H1 (cell line): ENCODE measurements around the gene RNF114. TPM values are rescaled to one million over a fixed set of nuclear protein-coding genes. Genes with fewer than 3 reads are reported as not detected.

Experiments
- CTCF ChIA-PET: fragments of 300-600 bp; sonication (Branson Sonifier 250); formaldehyde crosslinking; loops from one replicate; lab custom pipeline; 2021; ENCODE audit not compliant: partially characterized antibody; lab: Charles Lee
- POLR2A ChIA-PET: fragments of 300-600 bp; sonication (Branson Sonifier 250); formaldehyde crosslinking; loops from one replicate; lab custom pipeline; 2021; ENCODE audit warnings: inconsistent platforms; ENCODE audit not compliant: partially characterized antibody; lab: Charles Lee
- DNase-seq, 2 experiments: peaks; one replicate each; pipeline versions ENCODE4 v3.0.0 to v3.0.0-alpha.2; 2010 to 2022; ENCODE audit warnings: low spot score in 2 of 2, low read depth in 1 of 2, mixed read lengths in 1 of 2
- FAIRE-seq: peaks from 2 replicates; lab custom pipeline; 2011; peaks lifted over from hg19 to GRCh38; lab: Jason Lieb, UNC
- H2AFZ ChIP-seq: 2 replicates; pipeline ENCODE4 v1.8.1; 2012; ENCODE audit warnings: low read length, inconsistent platforms
- H2AK5ac ChIP-seq: 2 replicates; pipeline ENCODE4 v1.6.1; 2013; ENCODE audit warnings: low read depth, low read length
- H2BK120ac ChIP-seq: replicated peaks from 2 replicates; pipeline ENCODE3; 2013; ENCODE audit warnings: low read depth, low read length, inconsistent platforms
- H2BK12ac ChIP-seq: 2 replicates; pipeline ENCODE4 v1.6.1; 2013; ENCODE audit warnings: low read depth, low read length
- H2BK15ac ChIP-seq: 2 replicates; pipeline ENCODE4 v1.6.1; 2013; ENCODE audit warnings: low read length
- H2BK20ac ChIP-seq: 2 replicates; pipeline ENCODE4 v1.6.1; 2013; ENCODE audit warnings: low read length
- H2BK5ac ChIP-seq: 2 replicates; pipeline ENCODE4 v1.6.1; 2013; ENCODE audit warnings: low read depth, low read length
- H3K14ac ChIP-seq: 2 replicates; pipeline ENCODE4 v1.6.1; 2013; ENCODE audit warnings: inconsistent platforms; ENCODE audit not compliant: insufficient read length
- H3K18ac ChIP-seq: 2 replicates; pipeline ENCODE4 v1.6.1; 2013; ENCODE audit warnings: low read length; ENCODE audit errors: extremely low read depth
- H3K23ac ChIP-seq: 2 replicates; pipeline ENCODE4 v1.6.1; 2013; ENCODE audit warnings: inconsistent platforms; ENCODE audit not compliant: insufficient read length
- H3K23me2 ChIP-seq: 2 replicates; pipeline ENCODE4 v1.6.1; 2013; ENCODE audit warnings: low read depth, low read length
- H3K27ac ChIP-seq: 2 replicates; pipeline ENCODE4 v1.6.1; 2011; ENCODE audit warnings: low read depth, low read length, inconsistent platforms
- H3K27me3 ChIP-seq, 4 experiments: replicated peaks in 1 of 4; 1 replicate in 1 of 4; 2 replicates in 3 of 4; pipeline versions ENCODE4 v1.6.1 to v1.8.1; 2011 to 2013; ENCODE audit warnings: low read length in 3 of 4, mild to moderate bottlenecking in 3 of 4, inconsistent platforms in 2 of 4, mixed read lengths in 2 of 4, moderate library complexity in 1 of 4; ENCODE audit not compliant: control insufficient read depth in 3 of 4, insufficient read depth in 3 of 4; ENCODE audit errors: extremely low read depth in 1 of 4
- H3K36me3 ChIP-seq, 4 experiments: 2 replicates each; pipeline versions ENCODE4 v1.6.1 to v1.8.1; 2011 to 2013; ENCODE audit warnings: mild to moderate bottlenecking in 4 of 4, low read length in 3 of 4, moderate library complexity in 2 of 4, control low read depth in 1 of 4, inconsistent platforms in 1 of 4; ENCODE audit not compliant: insufficient read depth in 4 of 4, control insufficient read depth in 2 of 4
- H3K4ac ChIP-seq: replicated peaks from 2 replicates; pipeline ENCODE3; 2013; ENCODE audit warnings: low read length, low read depth, mixed read lengths, inconsistent platforms; ENCODE audit not compliant: insufficient read length
- H3K4me1 ChIP-seq, 4 experiments: replicated peaks in 1 of 4; 1 replicate in 1 of 4; 2 replicates in 3 of 4; pipeline versions ENCODE4 v1.6.1 to v1.8.1; 2011 to 2013; ENCODE audit warnings: low read length in 3 of 4, inconsistent platforms in 2 of 4, mixed read lengths in 1 of 4; ENCODE audit not compliant: insufficient read depth in 4 of 4, control insufficient read depth in 3 of 4
- H3K4me2 ChIP-seq, 2 experiments: 2 replicates each; pipeline versions ENCODE4 v1.6.1 to v1.8.1; 2011 to 2013; ENCODE audit warnings: low read depth in 2 of 2, low read length in 2 of 2, control low read depth in 1 of 2, inconsistent platforms in 1 of 2, mild to moderate bottlenecking in 1 of 2; ENCODE audit not compliant: insufficient read depth in 1 of 2
- H3K4me3 ChIP-seq, 4 experiments: fragments of 200-600, 300-600 bp in 1 of 4; sonication (generic), shearing (Covaris generic), sonication (Bioruptor Twin) in 1 of 4; 2 replicates each; pipeline versions ENCODE4 v1.5.1 to v1.8.1; 2011 to 2016; ENCODE audit warnings: low read length in 4 of 4, low read depth in 3 of 4, control low read depth in 2 of 4, inconsistent platforms in 2 of 4, mild to moderate bottlenecking in 2 of 4, mixed read lengths in 1 of 4, moderate library complexity in 1 of 4; ENCODE audit not compliant: insufficient read depth in 2 of 4; ENCODE audit errors: extremely low read depth in 1 of 4
- H3K56ac ChIP-seq: replicated peaks from 2 replicates; pipeline ENCODE3; 2013; ENCODE audit warnings: low read depth, mild to moderate bottlenecking, mixed read lengths, low read length, inconsistent platforms; ENCODE audit not compliant: insufficient read length
- H3K79me1 ChIP-seq: 2 replicates; pipeline ENCODE4 v1.6.1; 2013; ENCODE audit warnings: low read depth, low read length, control low read depth
- H3K79me2 ChIP-seq, 2 experiments: 2 replicates each; pipeline versions ENCODE4 v1.6.1 to v1.8.1; 2012 to 2013; ENCODE audit warnings: low read length in 2 of 2, mild to moderate bottlenecking in 2 of 2, inconsistent platforms in 1 of 2; ENCODE audit not compliant: insufficient read depth in 2 of 2, control insufficient read depth in 1 of 2
- H3K9ac ChIP-seq, 4 experiments: replicated peaks in 1 of 4; 1 replicate in 1 of 4; 2 replicates in 3 of 4; pipeline versions ENCODE4 v1.6.1 to v1.8.1; 2011 to 2013; ENCODE audit warnings: low read depth in 3 of 4, low read length in 3 of 4, control low read depth in 2 of 4, mild to moderate bottlenecking in 2 of 4, moderate library complexity in 2 of 4, inconsistent platforms in 1 of 4; ENCODE audit errors: extremely low read depth in 1 of 4
- H3K9me3 ChIP-seq, 2 experiments: 2 replicates each; pipeline versions ENCODE4 v1.6.1 to v1.8.1; 2012 to 2013; ENCODE audit warnings: mild to moderate bottlenecking in 2 of 2, moderate library complexity in 2 of 2, control low read depth in 1 of 2, inconsistent platforms in 1 of 2, low read depth in 1 of 2, low read length in 1 of 2, mixed read lengths in 1 of 2; ENCODE audit not compliant: insufficient read depth in 2 of 2
- H4K20me1 ChIP-seq, 2 experiments: replicated peaks in 1 of 2; 2 replicates each; pipeline versions ENCODE3 to v1.8.1; 2011 to 2013; ENCODE audit warnings: inconsistent platforms in 2 of 2, low read length in 2 of 2, mild to moderate bottlenecking in 1 of 2; ENCODE audit not compliant: insufficient read depth in 2 of 2, control insufficient read depth in 1 of 2
- H4K5ac ChIP-seq: 2 replicates; pipeline ENCODE4 v1.6.1; 2013; ENCODE audit warnings: low read length, low read depth, mixed read lengths, inconsistent platforms; ENCODE audit not compliant: insufficient read length
- H4K8ac ChIP-seq: 2 replicates; pipeline ENCODE4 v1.8.0; 2013; ENCODE audit warnings: mild to moderate bottlenecking, moderate library complexity, low read length, inconsistent platforms; ENCODE audit not compliant: insufficient read depth; ENCODE audit errors: extremely low read depth
- H4K91ac ChIP-seq: replicated peaks from 2 replicates; pipeline ENCODE3; 2013; ENCODE audit warnings: low read length, mixed read lengths, inconsistent platforms; ENCODE audit not compliant: insufficient read length
- ASH2L ChIP-seq: fragments of 200-600, 300-600 bp; sonication (generic); IDR thresholded peaks from one replicate; pipeline ENCODE4 v1.7.1; 2017; ENCODE audit warnings: low read length
- BRCA1 ChIP-seq: IDR thresholded peaks from 2 replicates; pipeline ENCODE4 v1.6.1; 2012; ENCODE audit warnings: low read depth, low read length, improper control_type of control experiment
- CHD1 ChIP-seq: IDR thresholded peaks from 2 replicates; pipeline ENCODE4 v1.6.1; 2012; ENCODE audit warnings: low read depth, low read length, improper control_type of control experiment
- CREB1 ChIP-seq: IDR thresholded peaks from 2 replicates; pipeline ENCODE4 v1.6.1; 2012; ENCODE audit warnings: inconsistent platforms
- JUND ChIP-seq: IDR thresholded peaks from 2 replicates; pipeline ENCODE4 v1.6.1; 2011; ENCODE audit warnings: mild to moderate bottlenecking, improper control_type of control experiment, low read length
- KDM1A ChIP-seq: fragments of 200-600, 300-600 bp; sonication (generic); IDR thresholded peaks from 2 replicates; pipeline ENCODE4 v1.7.1; 2016; ENCODE audit warnings: mild to moderate bottlenecking, low read length, borderline replicate concordance
- KDM4A ChIP-seq: IDR thresholded peaks from one replicate; pipeline ENCODE4 v1.7.1; 2012; ENCODE audit warnings: low read depth, mild to moderate bottlenecking, moderate library complexity, low read length, inconsistent platforms; ENCODE audit not compliant: severe bottlenecking
- MAFK ChIP-seq: IDR thresholded peaks from 2 replicates; pipeline ENCODE4 v1.6.1; 2012; ENCODE audit warnings: low read depth, mild to moderate bottlenecking, improper control_type of control experiment, low read length
- RFX5 ChIP-seq: IDR thresholded peaks from 2 replicates; pipeline ENCODE4 v1.6.1; 2011; ENCODE audit warnings: low read depth, low read length, improper control_type of control experiment, borderline replicate concordance
- RXRA ChIP-seq: IDR thresholded peaks from 2 replicates; pipeline ENCODE4 v1.6.1; 2011; ENCODE audit warnings: low read depth, mild to moderate bottlenecking, low read length, moderate library complexity; ENCODE audit not compliant: insufficient read depth
- SIRT6 ChIP-seq: IDR thresholded peaks from one replicate; pipeline ENCODE4 v1.7.1; 2012; ENCODE audit warnings: low read length, inconsistent platforms
- SP2 ChIP-seq: IDR thresholded peaks from 2 replicates; pipeline ENCODE4 v1.6.1; 2012; ENCODE audit warnings: mild to moderate bottlenecking, low read length, inconsistent platforms
- SUZ12 ChIP-seq: fragments of 200-600 bp; sonication (generic); IDR thresholded peaks from 2 replicates; pipeline ENCODE4 v1.6.1; 2012; ENCODE audit warnings: mild to moderate bottlenecking, inconsistent platforms, low read length, moderate library complexity, mixed read lengths
- WGBS, 2 experiments: shearing (Covaris generic) in 1 of 2; methylation state at CpG; one replicate each; pipeline versions ENCODE4 v1.1.6 to v1.1.7; 2013 to 2015; ENCODE audit warnings: low lambda C conversion rate in 2 of 2, mixed read lengths in 2 of 2, inconsistent platforms in 1 of 2, low coverage in 1 of 2, missing lambda C conversion rate in 1 of 2; ENCODE audit not compliant: insufficient replicate concordance in 2 of 2, insufficient coverage in 1 of 2, insufficient read length in 1 of 2; ENCODE audit errors: extremely low coverage in 1 of 2, missing lambda C conversion rate in 1 of 2; 5-methylcytosine and 5-hydroxymethylcytosine counted together
- polyA plus RNA-seq, 7 experiments: library from polyadenylated mRNA; depleted of rRNA in 3 of 7; stranded (reverse) in 5 of 7; unstranded in 2 of 7; fragments of >200 nt in 5 of 7; fragments of 200-250 nt in 2 of 7; gene quantifications; 1 replicate in 5 of 7; 2 replicates in 1 of 7; 4 replicates in 1 of 7; pipeline versions ENCODE4 v1.2.1 to v1.2.3, GENCODE V29; 2011 to 2013; ENCODE audit warnings: missing spikeins in 2 of 7, mixed read lengths in 2 of 7
- total RNA-seq: library from RNA; stranded (reverse); fragmentation: NEBNext Ultra II Directional; extraction: Animal tissue kit (Norgen Biotek cat#: 25700); gene quantifications from 2 replicates; pipeline ENCODE4 v1.2.1, GENCODE V29; 2021
- TF ChIP-seq, protein P1 (sequence below): IDR thresholded peaks from 2 replicates; pipeline ENCODE4 v1.6.1; 2012; ENCODE audit warnings: inconsistent platforms

Gene RNF114
- total and polyA plus RNA-seq, 2 of the 8 experiments (the other 6 are each of a cell fraction or from before 2014, with no cell fraction given): 81.7 to 89.9 TPM

DNA sequence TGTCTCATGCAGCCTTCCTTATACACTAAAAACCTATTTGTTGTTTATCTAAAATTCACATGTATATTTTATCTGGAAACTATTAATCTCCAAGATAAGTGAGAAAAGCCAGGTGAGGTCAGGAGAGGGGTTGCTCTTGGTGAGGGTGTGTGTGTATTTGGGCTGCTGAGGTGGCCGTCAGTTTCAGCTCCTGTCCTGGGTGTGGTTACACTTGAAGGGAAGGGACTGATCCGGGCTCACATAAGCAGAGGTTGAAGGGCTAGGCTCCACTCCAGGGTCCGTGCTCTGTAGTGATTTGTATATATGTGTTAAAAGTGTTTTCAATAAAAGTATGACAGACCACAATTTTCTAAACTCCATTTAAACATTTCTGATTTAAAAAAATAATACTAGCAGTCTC, 33.0 kb downstream of the RNF114 start:
- no peak for DNase-seq
- Histone ChIP-seq H3K4me3 (no peak overlapping the region), H3K23ac (no peak overlapping the region), H3K9ac (no peak overlapping the region), H2BK15ac (no peak overlapping the region), H3K27me3 (no peaks in the 10 kb centered on the region), H3K56ac (no peak overlapping the region), H2BK5ac (no peak overlapping the region), H3K79me1 (no peaks in the 10 kb centered on the region), H3K9me3 (no peaks in the 10 kb centered on the region), H3K4me1 (peaks cover 0 to 7% (median 2%) of the 10 kb centered on the region in 4 experiments; a peak in 2 of 7 replicates), H3K4ac (no peak overlapping the region), H2AFZ (no peak overlapping the region), H3K27ac (no peak overlapping the region), H4K8ac (0 out of 2 replicates have a peak overlapping the region, but pooled peaks have one; percentile 19), H2BK120ac (no peak overlapping the region), H2AK5ac (no peak overlapping the region), H4K5ac (no peak overlapping the region), H3K14ac (no peak overlapping the region), H4K91ac (no peak overlapping the region), H4K20me1 (no peaks in the 10 kb centered on the region), H2BK20ac (no peak overlapping the region), H3K36me3 (no peaks in the 10 kb centered on the region), H3K4me2 (no peak overlapping the region), H3K18ac (no peak overlapping the region), H3K79me2 (no peaks in the 10 kb centered on the region), H3K23me2 (no peaks in the 10 kb centered on the region), H2BK12ac (no peak overlapping the region)
- POLR2A ChIA-PET: interaction anchor here (0.6 to 1.9 kb wide), 2 partner anchors 11 to 16 kb away, joined by 3 to 6 read pairs; no protein-coding TSS in a partner anchor
- 84% methylated on average over 3 of the region's 3 CpGs; no CpG with 5 or more reads in 1 of the 2 experiments for WGBS, 2 experiments
- CTCF ChIA-PET: interaction anchor here (1.2 to 2.9 kb wide), 3 partner anchors 10 to 100 kb away, joined by 3 to 10 read pairs (median 7); no protein-coding TSS in a partner anchor
- no peak for FAIRE-seq
- TF ChIP-seq RFX5: no peak
- no peak for TF ChIP-seq JUND
- no peak for TF ChIP-seq KDM1A
- TF ChIP-seq SP2: no peak
- TF ChIP-seq SUZ12: no peak
- TF ChIP-seq, protein P1, sequence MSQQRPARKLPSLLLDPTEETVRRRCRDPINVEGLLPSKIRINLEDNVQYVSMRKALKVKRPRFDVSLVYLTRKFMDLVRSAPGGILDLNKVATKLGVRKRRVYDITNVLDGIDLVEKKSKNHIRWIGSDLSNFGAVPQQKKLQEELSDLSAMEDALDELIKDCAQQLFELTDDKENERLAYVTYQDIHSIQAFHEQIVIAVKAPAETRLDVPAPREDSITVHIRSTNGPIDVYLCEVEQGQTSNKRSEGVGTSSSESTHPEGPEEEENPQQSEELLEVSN: no peak
- TF ChIP-seq KDM4A: no peak
- TF ChIP-seq RXRA: no peak
- no peak for TF ChIP-seq CHD1
- no peak for TF ChIP-seq CREB1
- TF ChIP-seq ASH2L: no peak
- no peak for TF ChIP-seq SIRT6
- no peak for TF ChIP-seq MAFK
- no peak for TF ChIP-seq BRCA1
